A673 (cell line): ENCODE data around the gene SRGAP1.

Source experiments
- CTCF ChIP-seq: fragments of 300-800, 200-600 bp; sonication (generic); conservative IDR thresholded peaks from 2 replicates; pipeline ENCODE4 v1.5.1; 2017; ENCODE audit warnings: low read depth, mild to moderate bottlenecking, antibody characterized with exemption, low read length, moderate library complexity, mixed read lengths
- EZH2 ChIP-seq: fragments of 200-600 bp; sonication (generic); IDR thresholded peaks from 2 replicates; pipeline ENCODE4 v1.6.1; 2017; ENCODE audit warnings: borderline replicate concordance, low read depth, mild to moderate bottlenecking, mixed read lengths, antibody characterized with exemption, low read length; ENCODE audit not compliant: poor library complexity, severe bottlenecking

GRCh38 chr12:64083285-64084210 lies 239.0 kb downstream of the SRGAP1 start:
- TF ChIP-seq CTCF (no peak), EZH2 (no peak)
